ENCODE results near the gene RBM25. TPM values are rescaled to one million over a fixed set of nuclear protein-coding genes. Genes with fewer than 3 reads are reported as not detected.

The RBM25 gene
- total RNA-seq, 1 donor from 2014 or later: 47.2 TPM

DNA sequence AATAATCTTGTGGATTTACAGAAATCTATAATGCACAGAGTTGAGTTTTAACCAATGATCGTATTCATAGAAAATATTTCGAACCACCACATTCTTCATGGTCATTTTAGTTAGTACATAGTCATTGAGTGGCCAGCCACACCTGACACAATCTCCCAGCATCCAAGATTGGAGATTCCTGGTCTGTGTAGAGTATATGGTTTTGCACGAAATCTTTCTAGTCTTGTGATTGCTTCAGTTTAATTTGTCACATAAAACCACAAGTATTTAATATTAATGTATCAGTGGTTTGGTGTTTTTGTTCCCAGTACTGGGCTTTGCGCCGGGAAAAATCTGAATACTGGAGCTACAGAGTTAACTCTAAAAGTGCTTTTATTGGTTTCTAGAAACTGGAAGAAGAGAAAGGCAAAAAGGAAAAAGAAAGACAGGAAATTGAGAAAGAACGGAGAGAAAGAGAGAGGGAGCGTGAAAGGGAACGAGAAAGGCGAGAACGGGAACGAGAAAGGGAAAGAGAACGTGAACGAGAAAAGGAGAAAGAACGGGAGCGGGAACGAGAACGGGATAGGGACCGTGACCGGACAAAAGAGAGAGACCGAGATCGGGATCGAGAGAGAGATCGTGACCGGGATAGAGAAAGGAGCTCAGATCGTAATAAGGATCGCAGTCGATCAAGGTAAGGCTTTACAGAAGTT is 44.6 kb downstream of the RBM25 start:
- no peak for DNase-seq (ENCODE audit: low read depth)

DNA sequence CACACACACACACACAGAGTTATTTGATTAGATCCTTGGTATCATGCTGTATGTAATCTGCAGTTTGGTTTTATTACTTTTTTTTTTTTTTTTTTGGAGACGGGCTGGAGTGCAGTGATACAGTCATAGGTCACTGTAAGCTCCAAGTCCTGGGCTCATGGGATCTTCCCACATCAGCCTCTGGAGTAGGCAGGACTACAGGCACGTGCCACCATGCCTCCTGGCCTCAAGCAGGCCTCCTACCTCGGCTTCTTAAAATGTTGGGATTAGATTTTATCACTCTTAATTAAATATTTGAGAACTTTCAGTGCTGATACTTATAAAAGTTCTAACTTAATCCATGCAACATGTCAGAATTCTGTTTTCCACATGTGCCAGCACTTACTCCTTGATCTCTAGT is 46.7 kb downstream of the RBM25 start:
- no peak for DNase-seq (ENCODE audit: low read depth)

- DNase-seq (ENCODE audit: low read depth): no peak
Measured at GRCh38 chr14:73105727-73106126, 47.4 kb downstream of the RBM25 start.

- no peak for DNase-seq (ENCODE audit: low read depth)
Measured at GRCh38 chr14:73116079-73116665, 57.8 kb downstream of the RBM25 start.

- DNase-seq (ENCODE audit: low read depth): no peak
Measured at GRCh38 chr14:73124180-73124894, 66.0 kb downstream of the RBM25 start.

- no peak for DNase-seq (ENCODE audit: low read depth)
Measured at GRCh38 chr14:73125169-73125588, 66.8 kb downstream of the RBM25 start.

GRCh38 chr14:73125746-73126145 is 67.4 kb downstream of the RBM25 start:
- no peak for DNase-seq (ENCODE audit: low read depth)

- DNase-seq (ENCODE audit: low read depth): no peak
Measured at GRCh38 chr14:73133795-73134194, 75.5 kb downstream of the RBM25 start.

DNA sequence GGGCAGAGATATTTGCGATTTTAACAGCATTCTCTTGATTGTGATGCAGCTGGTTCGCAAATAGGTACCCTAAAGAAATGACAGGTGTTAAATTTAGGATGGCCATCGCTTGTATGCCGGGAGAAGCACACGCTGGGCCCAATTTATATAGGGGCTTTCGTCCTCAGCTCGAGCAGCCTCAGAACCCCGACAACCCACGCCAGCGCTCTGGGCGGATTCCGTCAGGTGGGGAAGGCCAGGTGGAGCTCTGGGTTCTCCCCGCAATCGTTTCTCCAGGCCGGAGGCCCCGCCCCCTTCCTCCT is 77.7 kb downstream of the RBM25 start:
- no peak for DNase-seq (ENCODE audit: low read depth)

DNA sequence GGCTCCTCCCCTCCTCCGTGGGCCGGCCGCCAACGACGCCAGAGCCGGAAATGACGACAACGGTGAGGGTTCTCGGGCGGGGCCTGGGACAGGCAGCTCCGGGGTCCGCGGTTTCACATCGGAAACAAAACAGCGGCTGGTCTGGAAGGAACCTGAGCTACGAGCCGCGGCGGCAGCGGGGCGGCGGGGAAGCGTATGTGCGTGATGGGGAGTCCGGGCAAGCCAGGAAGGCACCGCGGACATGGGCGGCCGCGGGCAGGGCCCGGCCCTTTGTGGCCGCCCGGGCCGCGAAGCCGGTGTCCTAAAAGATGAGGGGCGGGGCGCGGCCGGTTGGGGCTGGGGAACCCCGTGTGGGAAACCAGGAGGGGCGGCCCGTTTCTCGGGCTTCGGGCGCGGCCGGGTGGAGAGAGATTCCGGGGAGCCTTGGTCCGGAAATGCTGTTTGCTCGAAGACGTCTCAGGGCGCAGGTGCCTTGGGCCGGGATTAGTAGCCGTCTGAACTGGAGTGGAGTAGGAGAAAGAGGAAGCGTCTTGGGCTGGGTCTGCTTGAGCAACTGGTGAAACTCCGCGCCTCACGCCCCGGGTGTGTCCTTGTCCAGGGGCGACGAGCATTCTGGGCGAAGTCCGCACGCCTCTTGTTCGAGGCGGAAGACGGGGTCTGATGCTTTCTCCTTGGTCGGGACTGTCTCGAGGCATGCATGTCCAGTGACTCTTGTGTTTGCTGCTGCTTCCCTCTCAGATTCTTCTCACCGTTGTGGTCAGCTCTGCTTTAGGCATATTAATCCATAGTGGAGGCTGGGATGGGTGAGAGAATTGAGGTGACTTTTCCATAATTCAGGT is 78.3 kb downstream of the RBM25 start, which contains the start of gene PSEN1:
Gene PSEN1 (plus strand): TSS at position 121 of the 839 bp plus-strand sequence. CDS start 11,513 bp downstream, outside the sequence.
- DNase-seq (ENCODE audit: low read depth): peak; percentile 69

GRCh38 chr14:73140811-73141323 is 82.5 kb downstream of the RBM25 start:
- DNase-seq (ENCODE audit: low read depth): no peak

- DNase-seq (ENCODE audit: low read depth): peak; percentile 12
Measured at GRCh38 chr14:73142216-73142615, 83.9 kb downstream of the RBM25 start.

- peak; percentile 40 for DNase-seq (ENCODE audit: low read depth)
Measured at GRCh38 chr14:73143003-73143402, 84.7 kb downstream of the RBM25 start.

DNA sequence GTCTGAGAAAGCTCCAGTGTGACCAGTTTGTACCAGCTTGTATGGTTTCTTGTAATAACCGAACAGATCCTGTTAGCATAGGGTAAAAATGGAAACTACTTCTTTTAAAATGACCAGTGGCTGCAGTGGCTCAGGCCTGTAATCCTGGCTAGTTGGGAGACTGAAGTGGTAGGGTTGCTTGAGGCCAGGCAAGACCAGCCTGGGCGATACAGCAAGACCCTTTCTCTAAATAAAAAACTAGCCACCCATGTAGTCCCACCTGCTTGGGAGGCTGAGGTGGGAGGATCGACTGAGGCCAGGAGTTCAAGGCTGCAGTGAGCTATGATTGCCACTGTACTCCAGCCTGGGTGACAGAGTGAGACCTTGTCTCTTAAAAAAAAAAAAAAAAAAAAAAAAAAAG is 85.3 kb downstream of the RBM25 start:
- no peak for DNase-seq (ENCODE audit: low read depth)

GRCh38 chr14:73145371-73145770 is 87.0 kb downstream of the RBM25 start:
- no peak for DNase-seq (ENCODE audit: low read depth)

GRCh38 chr14:73146111-73146510 is 87.8 kb downstream of the RBM25 start:
- DNase-seq (ENCODE audit: low read depth): no peak

DNA sequence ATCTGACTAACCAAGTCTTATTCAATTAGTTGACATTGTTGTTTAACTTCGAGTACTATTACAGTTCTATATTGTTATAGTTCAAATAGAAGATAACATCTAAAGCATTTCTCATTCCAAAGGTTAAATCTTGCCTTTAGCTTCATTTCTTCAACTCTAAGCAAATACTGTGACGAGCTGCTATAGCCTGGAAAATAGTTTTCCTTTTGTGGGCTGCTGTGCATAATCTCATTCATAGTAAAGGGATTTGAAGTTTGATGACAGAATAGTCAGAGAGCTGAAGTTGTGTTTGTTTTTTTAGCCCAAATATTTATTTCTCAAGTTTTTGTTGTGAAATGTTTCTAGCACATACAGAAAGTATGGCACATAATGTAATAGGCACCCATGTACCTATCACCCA is 91.4 kb downstream of the RBM25 start:
- DNase-seq (ENCODE audit: low read depth): no peak

- no peak for DNase-seq (ENCODE audit: low read depth)
Measured at GRCh38 chr14:73153272-73153671, 94.9 kb downstream of the RBM25 start.

- no peak for DNase-seq (ENCODE audit: low read depth)
Measured at GRCh38 chr14:73162251-73162650, 103.9 kb downstream of the RBM25 start.

DNA sequence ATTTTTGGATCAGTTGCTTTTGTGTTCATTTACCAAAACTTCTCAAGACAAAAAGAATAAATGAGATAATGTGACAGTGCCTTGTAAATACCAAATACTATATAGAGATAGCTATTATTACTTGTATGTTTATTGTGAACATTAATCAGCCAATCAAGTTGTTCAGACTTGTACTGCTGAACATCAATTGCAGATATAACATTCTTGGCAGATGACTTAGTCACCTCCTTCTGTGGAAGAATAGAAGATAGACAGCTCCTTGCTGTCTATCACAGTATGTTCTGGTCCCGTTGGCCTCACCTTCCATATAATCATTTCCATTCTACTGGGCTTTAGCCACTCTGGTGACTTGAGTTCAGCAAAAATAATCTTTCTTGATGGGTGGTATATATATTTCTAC is 108.1 kb downstream of the RBM25 start:
- DNase-seq (ENCODE audit: low read depth): no peak

DNA sequence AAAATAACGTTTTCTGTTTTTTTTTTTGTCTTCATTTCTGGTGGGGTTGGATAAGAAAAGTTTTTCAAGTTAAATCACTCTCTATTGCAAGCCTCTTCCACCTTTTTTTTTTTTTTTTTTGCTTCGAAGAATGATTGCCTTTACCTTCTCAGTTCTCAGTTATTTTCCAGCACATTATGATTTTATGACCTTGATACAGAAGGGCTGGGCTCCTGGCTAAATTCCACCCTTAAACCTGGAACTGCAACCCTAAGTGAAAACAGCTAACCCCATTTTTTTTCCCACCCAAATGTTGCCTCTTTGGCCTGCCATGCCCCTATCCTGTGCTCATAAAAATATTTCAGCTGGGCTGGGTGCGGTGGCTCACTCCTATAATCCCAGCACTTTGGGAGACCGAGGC is 109.4 kb downstream of the RBM25 start:
- no peak for DNase-seq (ENCODE audit: low read depth)

GRCh38 chr14:73168274-73168673 is 109.9 kb downstream of the RBM25 start:
- no peak for DNase-seq (ENCODE audit: low read depth)
